GM21717 (cell line): ENCODE data around the gene ZNF215.
"Not testable (repeated sequence)": the region's sequence is repeated elsewhere in the genome, so short reads cannot be mapped to it uniquely, and the experiment has no call there.

Experiments
- ATAC-seq: cut with Tn5 transposase; IDR thresholded peaks from one replicate; pipeline ENCODE4 v1.9.1; 2021; ENCODE audit warnings: mild to moderate bottlenecking, moderate library complexity; ENCODE audit not compliant: unreplicated experiment

Gene ZNF215

GRCh38 chr11:6926208-6927029 is at the start of gene ZNF215:
ZNF215 (plus strand) TSS chr11:6926426; CDS start chr11:6932273, 5,847 bp downstream.
- ATAC-seq = peak; percentile 78

- ATAC-seq = no peak
Measured at GRCh38 chr11:6876914-6877313, 49.3 kb upstream of the ZNF215 start.

GRCh38 chr11:6882751-6883150 is 43.5 kb upstream of the ZNF215 start:
- ATAC-seq = no peak

GRCh38 chr11:6887711-6888110 is 38.5 kb upstream of the ZNF215 start:
- ATAC-seq = not testable (repeated sequence)

GRCh38 chr11:6888830-6889229 is 37.4 kb upstream of the ZNF215 start:
- no peak for ATAC-seq

- ATAC-seq = no peak
Measured at GRCh38 chr11:6889835-6890234, 36.4 kb upstream of the ZNF215 start.

GRCh38 chr11:6892400-6892799 is 33.8 kb upstream of the ZNF215 start, which contains the start of gene OR2D2:
OR2D2 (minus strand) TSS chr11:6892500; CDS start chr11:6892500, 0 bp downstream.
- no peak for ATAC-seq

- ATAC-seq = no peak
Measured at GRCh38 chr11:6894097-6894496, 32.1 kb upstream of the ZNF215 start.

GRCh38 chr11:6895010-6895409 is 31.2 kb upstream of the ZNF215 start:
- peak; percentile 94 for ATAC-seq

GRCh38 chr11:6898911-6899310 is 27.3 kb upstream of the ZNF215 start:
- no peak for ATAC-seq

- no peak for ATAC-seq
Measured at GRCh38 chr11:6900327-6900999, 25.8 kb upstream of the ZNF215 start.

GRCh38 chr11:6904804-6905203 is 21.4 kb upstream of the ZNF215 start:
- not testable (repeated sequence) for ATAC-seq

- no peak for ATAC-seq
Measured at GRCh38 chr11:6911378-6911777, 14.8 kb upstream of the ZNF215 start.

- no peak for ATAC-seq
Measured at GRCh38 chr11:6911948-6912347, 14.3 kb upstream of the ZNF215 start.

GRCh38 chr11:6919698-6920097 is 6.5 kb upstream of the ZNF215 start:
- no peak for ATAC-seq

- ATAC-seq = no peak
Measured at GRCh38 chr11:6920702-6921101, 5.5 kb upstream of the ZNF215 start, which contains the start of gene OR2D3. OR2D3 (plus strand) TSS chr11:6921002; CDS start chr11:6921002, 0 bp downstream.

GRCh38 chr11:6925007-6925577 is 1.1 kb upstream of the ZNF215 start:
- ATAC-seq = no peak

- peak; percentile 4 for ATAC-seq
Measured at GRCh38 chr11:6925636-6926207, 504 bp upstream of the ZNF215 start.

- ATAC-seq = peak; percentile 68
Measured at GRCh38 chr11:6927030-6927617, 898 bp downstream of the ZNF215 start.

- ATAC-seq = no peak
Measured at GRCh38 chr11:6928916-6929315, 2.7 kb downstream of the ZNF215 start.

GRCh38 chr11:6931146-6931713 is 5.0 kb downstream of the ZNF215 start:
- no peak for ATAC-seq
